Endodermal cell (in vitro differentiated cells): ENCODE measurements around the gene KCP. TPM values are rescaled to one million over a fixed set of nuclear protein-coding genes. Genes with fewer than 3 reads are reported as not detected.
A peak's percentile ranks its signal among the peaks of the same experiment; 100 is the strongest.

Source experiments
- DNase-seq: peaks from one replicate; pipeline ENCODE4 v3.0.0-alpha.2; 2017
- H3K27ac ChIP-seq: 2 replicates; pipeline ENCODE4 v1.5.1; 2013; ENCODE audit warnings: mild to moderate bottlenecking, low read depth, low read length, moderate library complexity
- H3K27me3 ChIP-seq: 2 replicates; pipeline ENCODE4 v1.6.1; 2013; ENCODE audit warnings: mild to moderate bottlenecking, low read length, moderate library complexity; ENCODE audit not compliant: insufficient read depth, control insufficient read depth, poor library complexity, severe bottlenecking
- H3K36me3 ChIP-seq: 2 replicates; pipeline ENCODE4 v1.7.0; 2013; ENCODE audit warnings: mild to moderate bottlenecking, low read length, moderate library complexity; ENCODE audit not compliant: control insufficient read depth, insufficient read depth
- H3K4me1 ChIP-seq: one replicate; pipeline ENCODE4 v1.7.0; 2013; ENCODE audit warnings: low read length; ENCODE audit not compliant: control insufficient read depth, insufficient read depth
- H3K4me3 ChIP-seq: 2 replicates; pipeline ENCODE4 v1.5.1; 2013; ENCODE audit warnings: mild to moderate bottlenecking, low read length, moderate library complexity
- H3K9ac ChIP-seq: 2 replicates; pipeline ENCODE4 v1.6.1; 2013; ENCODE audit warnings: mild to moderate bottlenecking, low read length, moderate library complexity; ENCODE audit not compliant: poor library complexity, severe bottlenecking; ENCODE audit errors: extremely low read depth
- H3K9me3 ChIP-seq: 2 replicates; pipeline ENCODE4 v1.6.1; 2013; ENCODE audit warnings: mild to moderate bottlenecking, low read length, moderate library complexity; ENCODE audit not compliant: control insufficient read depth
- H3K27ac Mint-ChIP-seq: 2 replicates; pipeline ENCODE4 v1.8.0; 2020; ENCODE audit warnings: mixed read lengths
- H3K27me3 Mint-ChIP-seq: 2 replicates; pipeline ENCODE4 v1.8.0; 2021; ENCODE audit warnings: mild to moderate bottlenecking, mixed read lengths; ENCODE audit not compliant: insufficient read depth
- H3K36me3 Mint-ChIP-seq: 2 replicates; pipeline ENCODE4 v1.8.0; 2020; ENCODE audit warnings: low read depth, mixed read lengths
- H3K4me1 Mint-ChIP-seq: 2 replicates; pipeline ENCODE4 v1.8.0; 2020; ENCODE audit warnings: mixed read lengths
- H3K4me3 Mint-ChIP-seq: 2 replicates; pipeline ENCODE4 v1.8.0; 2020; ENCODE audit warnings: mild to moderate bottlenecking, moderate library complexity, mixed read lengths
- H3K9me3 Mint-ChIP-seq: 2 replicates; pipeline ENCODE4 v1.8.0; 2020; ENCODE audit warnings: mild to moderate bottlenecking, mixed read lengths
- CTCF ChIP-seq: fragments of 200-600 bp; sonication (generic); conservative IDR thresholded peaks from 2 replicates; pipeline ENCODE4 v1.5.0; 2021; ENCODE audit warnings: antibody characterized with exemption, mild to moderate bottlenecking
- WGBS, 2 experiments: methylation state at CpG; one replicate each; pipeline versions ENCODE4 v1.1.5 to v1.1.7; 2013; ENCODE audit warnings: missing lambda C conversion rate in 2 of 2, mixed read lengths in 1 of 2; ENCODE audit not compliant: insufficient coverage in 1 of 2, insufficient read length in 1 of 2; 5-methylcytosine and 5-hydroxymethylcytosine counted together
- total RNA-seq, 2 donors: library from RNA; stranded (reverse); fragmentation: NEBNext Ultra II Directional in 1 of 2; extraction: Animal tissue kit (Norgen Biotek cat#: 25700) in 1 of 2; gene quantifications; 2 replicates in 1 of 2; 3 replicates in 1 of 2; pipeline ENCODE4 v1.2.1, GENCODE V29; 2021

The KCP gene
- total RNA-seq, 2 donors from 2014 or later = 21.1 to 33.3 TPM

GRCh38 chr7:128919241-128919640, 8.7 kb upstream of the KCP start:
- no peaks in the 10 kb centered on the region for H3K9me3 ChIP-seq
- H3K27me3 Mint-ChIP-seq = peaks cover 55% of the 10 kb centered on the region
- H3K9ac ChIP-seq = no peak overlapping the region
- no peak overlapping the region for H3K27ac ChIP-seq
- peaks cover 20% of the 10 kb centered on the region for H3K4me1 Mint-ChIP-seq
- H3K27ac Mint-ChIP-seq = no peak overlapping the region
- no peak for TF ChIP-seq CTCF
- peaks cover 11% of the 10 kb centered on the region for H3K27me3 ChIP-seq
- H3K36me3 ChIP-seq = no peaks in the 10 kb centered on the region
- no peak overlapping the region for H3K4me3 ChIP-seq
- no peaks in the 10 kb centered on the region for H3K36me3 Mint-ChIP-seq
- no peak for DNase-seq
- WGBS, 2 experiments = 90 to 96% methylated on average over 6 of the region's 6 CpGs
- H3K4me1 ChIP-seq = peaks cover 4% of the 10 kb centered on the region
- no peak overlapping the region for H3K4me3 Mint-ChIP-seq
- no peaks in the 10 kb centered on the region for H3K9me3 Mint-ChIP-seq

DNA sequence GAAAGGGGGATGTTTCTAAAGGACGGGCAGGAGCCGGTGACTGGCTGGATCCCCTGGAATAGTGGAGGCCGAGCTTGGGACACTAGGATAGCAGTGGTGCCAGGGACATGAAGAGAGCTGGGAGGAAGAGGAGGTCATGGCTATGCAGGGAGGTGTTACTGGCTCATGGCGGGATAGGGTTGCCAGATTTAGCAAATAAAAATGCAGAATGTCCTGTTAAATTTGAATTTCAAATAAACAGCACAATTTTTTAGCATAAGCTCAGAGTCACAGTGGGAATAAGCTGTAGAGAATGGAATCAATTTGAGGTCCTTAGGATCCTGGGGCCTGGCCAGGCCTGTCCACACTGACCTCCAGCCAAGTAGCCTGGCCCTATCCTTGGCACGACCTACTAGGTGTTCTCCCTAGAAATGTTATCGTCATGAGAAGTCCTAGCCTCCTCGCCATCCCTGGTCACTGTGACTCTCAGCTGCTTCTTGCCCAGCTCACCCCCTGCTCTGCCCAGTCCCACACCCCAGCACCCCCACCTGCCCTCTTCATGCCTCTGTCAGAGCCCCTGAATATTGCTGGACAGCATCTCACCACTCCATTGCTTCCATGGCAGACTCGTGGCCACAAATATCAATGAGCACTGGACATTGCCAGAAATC, 7.6 kb upstream of the KCP start:
- no peak overlapping the region for H3K4me3 ChIP-seq
- no peaks in the 10 kb centered on the region for H3K9me3 Mint-ChIP-seq
- H3K36me3 ChIP-seq = no peaks in the 10 kb centered on the region
- H3K4me1 Mint-ChIP-seq = peaks cover 21% of the 10 kb centered on the region
- H3K9ac ChIP-seq = no peak overlapping the region
- WGBS, 2 experiments = 87 to 92% methylated on average over 4 to 8 of the region's 8 CpGs
- H3K4me3 Mint-ChIP-seq = no peak overlapping the region
- no peak overlapping the region for H3K27ac ChIP-seq
- no peak for TF ChIP-seq CTCF
- no peak for DNase-seq
- peaks cover 4% of the 10 kb centered on the region for H3K4me1 ChIP-seq
- H3K27ac Mint-ChIP-seq = no peak overlapping the region
- peaks cover 55% of the 10 kb centered on the region for H3K27me3 Mint-ChIP-seq
- no peaks in the 10 kb centered on the region for H3K9me3 ChIP-seq
- peaks cover 11% of the 10 kb centered on the region for H3K27me3 ChIP-seq
- H3K36me3 Mint-ChIP-seq = no peaks in the 10 kb centered on the region

DNA sequence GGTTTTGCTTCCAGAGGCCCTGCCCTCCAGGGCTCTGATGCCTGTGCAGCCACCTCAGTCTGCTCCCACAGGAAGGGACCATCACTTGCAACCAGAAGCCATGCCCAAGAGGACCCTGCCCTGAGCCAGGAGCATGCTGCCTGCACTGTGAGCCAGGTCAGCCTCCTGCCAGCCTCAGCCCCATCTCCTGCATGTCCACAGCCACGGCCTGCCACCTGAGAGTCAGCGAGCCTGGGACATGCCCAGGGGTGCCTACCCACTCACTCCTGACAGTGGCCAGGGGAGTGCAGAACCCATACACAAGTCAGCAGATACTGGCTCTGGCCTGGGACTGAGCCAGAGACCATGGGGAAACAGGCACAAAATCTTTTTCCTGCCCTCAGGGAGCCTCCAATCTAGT, 6.6 kb upstream of the KCP start:
- Histone ChIP-seq H3K4me1 (peaks cover 7% of the 10 kb centered on the region), H3K27me3 (peaks cover 11% of the 10 kb centered on the region), H3K36me3 (no peaks in the 10 kb centered on the region), H3K9me3 (no peaks in the 10 kb centered on the region), H3K4me3 (no peak overlapping the region), H3K27ac (no peak overlapping the region), H3K9ac (no peak overlapping the region)
- Mint-ChIP-seq H3K27me3 (peaks cover 55% of the 10 kb centered on the region), H3K36me3 (no peaks in the 10 kb centered on the region), H3K9me3 (no peaks in the 10 kb centered on the region), H3K4me1 (peaks cover 24% of the 10 kb centered on the region), H3K4me3 (no peak overlapping the region), H3K27ac (no peak overlapping the region)
- no peak for TF ChIP-seq CTCF
- peak; percentile 43 for DNase-seq
- 96% methylated on average over 2 of the region's 2 CpGs; no CpG with 5 or more reads in 1 of the 2 experiments for WGBS, 2 experiments
